Measurements from ENCODE around the gene CRIM1.

- TF ChIP-seq POLR2A (IDR thresholded peaks at IDR 0.05; ENCODE audit: low read length) (no peak), GATA1 (IDR thresholded peaks at IDR 0.05; ENCODE audit: low read depth, low read length) (no peak)
These were observed 198.1 kb downstream of the CRIM1 start for GRCh38 chr2:36553683-36554082.

Measured in erythroblast (primary cell).